Hepatocyte (in vitro differentiated cells): ENCODE results near the gene CTNNA1. TPM values are rescaled to one million over a fixed set of nuclear protein-coding genes. Genes with fewer than 3 reads are reported as not detected.
A peak's percentile ranks its signal among the peaks of the same experiment; 100 is the strongest.
"Not testable (repeated sequence)": the region's sequence is repeated elsewhere in the genome, so short reads cannot be mapped to it uniquely, and the experiment has no call there.

Source experiments
- DNase-seq: peaks from one replicate; pipeline ENCODE4 v3.0.0-alpha.2; 2016; ENCODE audit warnings: low spot score
- H2AFZ ChIP-seq: fragments of 200-600 bp; sonication (generic); 2 replicates; pipeline ENCODE4 v1.6.0; 2016; ENCODE audit warnings: antibody characterized with exemption, mild to moderate bottlenecking
- H3K27ac ChIP-seq: fragments of 200-600 bp; sonication (generic); 2 replicates; pipeline ENCODE4 v1.5.1; 2016; ENCODE audit warnings: mild to moderate bottlenecking
- H3K27me3 ChIP-seq: fragments of 200-600 bp; sonication (generic); 2 replicates; pipeline ENCODE4 v1.6.1; 2016
- H3K36me3 ChIP-seq: fragments of 200-600 bp; sonication (generic); replicated peaks from 2 replicates; pipeline ENCODE4 v1.5.1; 2016; ENCODE audit warnings: low read depth; ENCODE audit not compliant: insufficient read depth
- H3K4me1 ChIP-seq: fragments of 200-600 bp; sonication (generic); 2 replicates; pipeline ENCODE4 v1.5.1; 2016; ENCODE audit warnings: mild to moderate bottlenecking, moderate library complexity; ENCODE audit not compliant: insufficient read depth
- H3K4me2 ChIP-seq: fragments of 200-600 bp; sonication (generic); 2 replicates; pipeline ENCODE4 v1.6.0; 2016
- H3K4me3 ChIP-seq: fragments of 200-600 bp; sonication (generic); 2 replicates; pipeline ENCODE4 v1.5.1; 2016; ENCODE audit warnings: mild to moderate bottlenecking
- H3K79me2 ChIP-seq: fragments of 200-600 bp; sonication (generic); 2 replicates; pipeline ENCODE4 v1.6.0; 2017; ENCODE audit warnings: mild to moderate bottlenecking
- H3K9me2 ChIP-seq: fragments of 200-600 bp; sonication (generic); replicated peaks from 2 replicates; pipeline ENCODE4 v1.6.0; 2017; ENCODE audit warnings: mild to moderate bottlenecking; ENCODE audit not compliant: insufficient read depth
- H3K9me3 ChIP-seq: fragments of 200-600 bp; sonication (generic); 2 replicates; pipeline ENCODE4 v1.5.1; 2016; ENCODE audit warnings: low read depth, mild to moderate bottlenecking
- H4K20me1 ChIP-seq: fragments of 200-600 bp; sonication (generic); 2 replicates; pipeline ENCODE4 v1.6.0; 2016; ENCODE audit warnings: mild to moderate bottlenecking; ENCODE audit not compliant: insufficient read depth, poor library complexity, severe bottlenecking
- CTCF ChIP-seq: fragments of 200-600 bp; sonication (generic); IDR thresholded peaks from 2 replicates; pipeline ENCODE4 v1.5.1; 2016; ENCODE audit warnings: antibody characterized with exemption, mild to moderate bottlenecking; ENCODE audit not compliant: poor library complexity
- EZH2 ChIP-seq: fragments of 200-600 bp; sonication (generic); IDR thresholded peaks from 2 replicates; pipeline ENCODE4 v1.6.1; 2016; ENCODE audit warnings: antibody characterized with exemption, mild to moderate bottlenecking, borderline replicate concordance
- EZH2phosphoT487 ChIP-seq: fragments of 200-600 bp; sonication (generic); IDR thresholded peaks from one replicate; pipeline ENCODE4 v1.6.1; 2018; ENCODE audit warnings: antibody characterized with exemption, mild to moderate bottlenecking, low read depth, moderate library complexity; ENCODE audit not compliant: unreplicated experiment, severe bottlenecking
- WGBS: methylation state at CpG from one replicate; pipeline ENCODE4 v1.1.6; 2016; ENCODE audit warnings: low lambda C conversion rate; ENCODE audit errors: missing lambda C conversion rate; 5-methylcytosine and 5-hydroxymethylcytosine counted together
- polyA plus RNA-seq: library from polyadenylated mRNA; unstranded; fragments of >200 nt; fragmentation: Nextera tagmentation; extraction: Ambion mirVana; gene quantifications from 2 replicates; pipeline ENCODE4 v1.2.1, GENCODE V29; 2016
- total RNA-seq: library from RNA; depleted of rRNA; stranded (reverse); fragments of >200 nt; gene quantifications from 2 replicates; pipeline ENCODE4 v1.2.3, GENCODE V29; 2014

CTNNA1 gene
- total and polyA plus RNA-seq, 2 experiments from 2014 or later = 152 to 349 TPM

DNA sequence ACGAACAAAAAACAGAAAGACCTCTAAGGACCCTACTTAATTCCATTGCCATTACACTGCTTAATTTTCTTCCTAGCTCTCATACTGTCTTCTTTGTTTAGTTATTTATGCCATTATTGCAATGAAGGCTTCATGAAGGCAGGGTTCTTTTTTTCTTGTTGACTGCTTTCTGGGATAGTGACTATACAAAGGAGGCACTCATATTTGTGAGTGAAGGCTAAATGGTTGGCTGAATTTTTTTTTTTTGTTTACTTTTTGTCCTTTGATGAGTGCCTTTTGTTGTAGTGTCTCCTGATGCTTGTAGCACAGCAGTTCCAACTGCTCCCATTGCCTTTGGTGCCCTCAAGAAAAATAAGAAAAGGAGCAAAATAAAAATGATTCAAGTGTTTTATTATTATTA, 17.8 kb downstream of the CTNNA1 start:
- H3K4me1 ChIP-seq = peaks cover 25% of the 10 kb centered on the region
- no peak overlapping the region for H2AFZ ChIP-seq
- H3K79me2 ChIP-seq = peaks cover 99% of the 10 kb centered on the region
- peaks cover 99% of the 10 kb centered on the region for H4K20me1 ChIP-seq
- H3K9me3 ChIP-seq = no peaks in the 10 kb centered on the region
- 73% methylated on average over 1 of the region's 1 CpG for WGBS
- TF ChIP-seq CTCF (no peak), EZH2phosphoT487 (no peak), EZH2 (no peak)
- no peak overlapping the region for H3K4me2 ChIP-seq
- no peaks in the 10 kb centered on the region for H3K9me2 ChIP-seq
- H3K4me3 ChIP-seq = no peak overlapping the region
- DNase-seq = no peak
- H3K36me3 ChIP-seq = no peaks in the 10 kb centered on the region
- H3K27ac ChIP-seq = no peak overlapping the region
- no peaks in the 10 kb centered on the region for H3K27me3 ChIP-seq

GRCh38 chr5:138772986-138773594, 19.9 kb downstream of the CTNNA1 start:
- no peaks in the 10 kb centered on the region for H3K27me3 ChIP-seq
- peaks cover 79% of the 10 kb centered on the region for H4K20me1 ChIP-seq
- TF ChIP-seq EZH2 = no peak
- TF ChIP-seq EZH2phosphoT487 = no peak
- no peak for TF ChIP-seq CTCF
- DNase-seq = no peak
- H3K27ac ChIP-seq = peak overlapping the region; percentile 55
- H3K4me2 ChIP-seq = peak overlapping the region; percentile 50
- no peaks in the 10 kb centered on the region for H3K36me3 ChIP-seq
- H3K4me1 ChIP-seq = peaks cover 25% of the 10 kb centered on the region
- H3K79me2 ChIP-seq = peaks cover 85% of the 10 kb centered on the region
- no peak overlapping the region for H3K4me3 ChIP-seq
- no peaks in the 10 kb centered on the region for H3K9me2 ChIP-seq
- WGBS = 56% methylated on average over 5 of the region's 5 CpGs
- no peak overlapping the region for H2AFZ ChIP-seq
- no peaks in the 10 kb centered on the region for H3K9me3 ChIP-seq

GRCh38 chr5:138773624-138774023, 20.4 kb downstream of the CTNNA1 start:
- not testable (repeated sequence) for H3K36me3 ChIP-seq, H2AFZ ChIP-seq, H3K4me3 ChIP-seq, H3K9me3 ChIP-seq, DNase-seq, H3K27me3 ChIP-seq, H3K9me2 ChIP-seq
- Histone ChIP-seq H4K20me1 (peaks cover 78% of the 10 kb centered on the region), H3K4me2 (peak overlapping the region; percentile 50), H3K27ac (peak overlapping the region; percentile 55), H3K79me2 (peaks cover 85% of the 10 kb centered on the region), H3K4me1 (peaks cover 25% of the 10 kb centered on the region)
- 93% methylated on average over 6 of the region's 6 CpGs for WGBS

DNA sequence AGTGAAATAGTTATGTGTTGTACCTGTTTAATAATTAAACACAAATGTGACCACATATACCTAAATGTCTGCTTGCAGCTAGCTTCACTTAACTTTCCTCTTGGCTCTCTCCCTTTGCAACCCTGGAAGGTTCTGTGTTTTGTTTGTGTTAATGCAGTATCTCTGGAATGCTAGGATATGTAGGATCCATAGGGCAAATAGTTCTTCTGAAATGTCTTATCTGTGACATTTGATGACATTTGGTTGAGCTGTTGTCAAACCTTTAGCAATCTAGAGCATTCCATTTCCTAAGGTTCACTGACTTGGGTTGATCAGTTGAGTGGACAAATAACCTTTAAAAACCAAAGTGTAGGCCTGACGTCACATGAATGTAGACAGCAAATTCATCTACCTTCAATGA, 21.8 kb downstream of the CTNNA1 start:
- H3K4me3 ChIP-seq = no peak overlapping the region
- peaks cover 85% of the 10 kb centered on the region for H3K79me2 ChIP-seq
- H4K20me1 ChIP-seq = peaks cover 72% of the 10 kb centered on the region
- WGBS = 76% methylated on average over 1 of the region's 1 CpG
- H3K27ac ChIP-seq = peak overlapping the region; percentile 9
- H3K4me1 ChIP-seq = peaks cover 25% of the 10 kb centered on the region
- H3K27me3 ChIP-seq = no peaks in the 10 kb centered on the region
- H3K36me3 ChIP-seq = no peaks in the 10 kb centered on the region
- no peaks in the 10 kb centered on the region for H3K9me2 ChIP-seq
- TF ChIP-seq EZH2 = no peak
- TF ChIP-seq EZH2phosphoT487 = no peak
- no peak for TF ChIP-seq CTCF
- no peak for DNase-seq
- no peak overlapping the region for H3K4me2 ChIP-seq
- no peak overlapping the region for H2AFZ ChIP-seq
- H3K9me3 ChIP-seq = no peaks in the 10 kb centered on the region
